ENCODE results near the gene GPR171.

GRCh38 chr3:151205482-151205881 lies 2.5 kb upstream of the GPR171 start:
- TF ChIP-seq NR3C1 (CRISPR knock-in tag; conservative IDR thresholded peaks at IDR 0.05; ENCODE audit: low read depth) = no peak
- TF ChIP-seq MXD4 (CRISPR knock-in tag; IDR thresholded peaks at IDR 0.05; ENCODE audit: borderline replicate concordance) = no peak
- TF ChIP-seq ATF6 (CRISPR knock-in tag; IDR thresholded peaks at IDR 0.05) = no peak
- no peak for TF ChIP-seq CTCF (IDR thresholded peaks at IDR 0.05)
- no peak for TF ChIP-seq ZBTB43 (CRISPR knock-in tag; IDR thresholded peaks at IDR 0.05)
- TF ChIP-seq ZNF232 (CRISPR knock-in tag; IDR thresholded peaks at IDR 0.05) = no peak
- no peak for TF ChIP-seq E2F5 (CRISPR knock-in tag; IDR thresholded peaks at IDR 0.05)
- TF ChIP-seq, protein P1, sequence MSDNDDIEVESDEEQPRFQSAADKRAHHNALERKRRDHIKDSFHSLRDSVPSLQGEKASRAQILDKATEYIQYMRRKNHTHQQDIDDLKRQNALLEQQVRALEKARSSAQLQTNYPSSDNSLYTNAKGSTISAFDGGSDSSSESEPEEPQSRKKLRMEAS (CRISPR knock-in tag; IDR thresholded peaks at IDR 0.05) = no peak
- TF ChIP-seq NR2C2 (CRISPR knock-in tag; IDR thresholded peaks at IDR 0.05) = no peak
- TF ChIP-seq, protein P2, sequence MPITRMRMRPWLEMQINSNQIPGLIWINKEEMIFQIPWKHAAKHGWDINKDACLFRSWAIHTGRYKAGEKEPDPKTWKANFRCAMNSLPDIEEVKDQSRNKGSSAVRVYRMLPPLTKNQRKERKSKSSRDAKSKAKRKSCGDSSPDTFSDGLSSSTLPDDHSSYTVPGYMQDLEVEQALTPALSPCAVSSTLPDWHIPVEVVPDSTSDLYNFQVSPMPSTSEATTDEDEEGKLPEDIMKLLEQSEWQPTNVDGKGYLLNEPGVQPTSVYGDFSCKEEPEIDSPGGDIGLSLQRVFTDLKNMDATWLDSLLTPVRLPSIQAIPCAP (CRISPR knock-in tag; IDR thresholded peaks at IDR 0.05) = no peak
- TF ChIP-seq CREM (CRISPR knock-in tag; IDR thresholded peaks at IDR 0.05) = no peak
- no peak for TF ChIP-seq ATF3 (CRISPR knock-in tag; conservative IDR thresholded peaks at IDR 0.05)
